PC-3 (cell line): Measurements from ENCODE around the gene FRMD4B. TPM values are rescaled to one million over a fixed set of nuclear protein-coding genes. Genes with fewer than 3 reads are reported as not detected.

Experiments used
- ATAC-seq: fragments of 200-7000 bp; cut with Tn5 transposase; 2 replicates; pipeline ENCODE4 v1.9.1; 2020; ENCODE audit warnings: mild to moderate bottlenecking, moderate library complexity
- BruUV-seq: library from RNA; stranded (reverse); fragments of 400-500 nt; replicated peaks from 2 replicates; lab custom pipeline; 2021; lab: Mats Ljungman, UMichigan
- CTCF ChIA-PET: fragments of 300-600 bp; sonication (Branson Sonifier 250); formaldehyde crosslinking; loops from one replicate; lab custom pipeline; 2022; ENCODE audit warnings: antibody characterized with exemption; lab: Charles Lee
- POLR2A ChIA-PET: fragments of 300-600 bp; sonication (Branson Sonifier 250); formaldehyde crosslinking; loops from one replicate; lab custom pipeline; 2022; ENCODE audit warnings: antibody characterized with exemption; ENCODE audit not compliant: unreplicated experiment; lab: Charles Lee
- DNase-seq: peaks from one replicate; pipeline ENCODE4 v3.0.0-alpha.2; 2015
- H2AFZ ChIP-seq: fragments of 300-600 bp; sonication (generic); 2 replicates; pipeline ENCODE4 v1.6.0; 2016; ENCODE audit warnings: antibody characterized with exemption, low read length
- H3F3A ChIP-seq: fragments of 300-600 bp; sonication (generic); one replicate; pipeline ENCODE4 v1.6.0; 2017; ENCODE audit warnings: antibody characterized with exemption, low read length, control low read depth, mild to moderate bottlenecking; ENCODE audit not compliant: unreplicated experiment
- H3K27ac ChIP-seq: fragments of 300-600 bp; sonication (generic); 2 replicates; pipeline ENCODE4 v1.5.1; 2016; ENCODE audit warnings: mild to moderate bottlenecking, low read length
- H3K27me3 ChIP-seq: fragments of 300-600 bp; sonication (generic); 2 replicates; pipeline ENCODE4 v1.6.1; 2016; ENCODE audit warnings: low read length, mixed read lengths
- H3K36me3 ChIP-seq: fragments of 300-600 bp; sonication (generic); 2 replicates; pipeline ENCODE4 v1.6.1; 2016; ENCODE audit warnings: low read depth, mixed run types, low read length, mixed read lengths
- H3K4me1 ChIP-seq: fragments of 300-600 bp; sonication (generic); 2 replicates; pipeline ENCODE4 v1.5.1; 2016; ENCODE audit warnings: low read length; ENCODE audit not compliant: insufficient read depth
- H3K4me2 ChIP-seq: fragments of 300-600 bp; sonication (generic); 2 replicates; pipeline ENCODE4 v1.6.0; 2016; ENCODE audit warnings: low read length
- H3K4me3 ChIP-seq: fragments of 300-600 bp; sonication (generic); 2 replicates; pipeline ENCODE4 v1.5.1; 2016; ENCODE audit warnings: mild to moderate bottlenecking, low read length, mixed read lengths
- H3K79me2 ChIP-seq: fragments of 300-600 bp; sonication (generic); 2 replicates; pipeline ENCODE4 v1.6.1; 2017; ENCODE audit warnings: low read length, mixed read lengths
- H3K9ac ChIP-seq: fragments of 300-600 bp; sonication (generic); 2 replicates; pipeline ENCODE4 v1.6.0; 2016; ENCODE audit warnings: mild to moderate bottlenecking, low read length
- H3K9me2 ChIP-seq: fragments of 300-600 bp; sonication (generic); replicated peaks from 2 replicates; pipeline ENCODE4 v1.6.1; 2016; ENCODE audit warnings: mixed run types, low read length, mixed read lengths
- H3K9me3 ChIP-seq: fragments of 300-600 bp; sonication (generic); 2 replicates; pipeline ENCODE4 v1.6.1; 2016; ENCODE audit warnings: low read length, mixed read lengths
- H4K20me1 ChIP-seq: fragments of 300-600 bp; sonication (generic); 2 replicates; pipeline ENCODE4 v1.6.1; 2016; ENCODE audit warnings: low read length, mixed read lengths
- CTCF ChIP-seq: fragments of 300-600 bp; sonication (generic); conservative IDR thresholded peaks from 2 replicates; pipeline ENCODE4 v1.5.1; 2017; ENCODE audit warnings: antibody characterized with exemption, low read depth, mild to moderate bottlenecking, low read length
- EZH2 ChIP-seq: fragments of 300-600 bp; sonication (generic); IDR thresholded peaks from one replicate; pipeline ENCODE4 v1.6.1; 2017; ENCODE audit warnings: antibody characterized with exemption, mild to moderate bottlenecking, low read length; ENCODE audit not compliant: unreplicated experiment
- EZH2phosphoT487 ChIP-seq: fragments of 300-600 bp; sonication (generic); IDR thresholded peaks from 2 replicates; pipeline ENCODE4 v1.6.1; 2018; ENCODE audit warnings: mild to moderate bottlenecking, antibody characterized with exemption, low read length, borderline replicate concordance
- intact Hi-C: fragments of 100-400 bp; cut with micrococcal nuclease; formaldehyde crosslinking; loops from 2 replicates; pipeline ENCODE4 v1.9.0; 2023
- total RNA-seq: library from RNA; depleted of rRNA; stranded (reverse); fragments of >200 nt; gene quantifications from 2 replicates; pipeline ENCODE4 v1.2.3, GENCODE V29; 2014

Gene FRMD4B
- total RNA-seq, 1 experiment from 2014 or later, result 5.7 TPM

- Histone ChIP-seq H3K9me3 (no peaks in the 10 kb centered on the region), H2AFZ (no peak overlapping the region)
- BruUV-seq, result no TSS peak
These were observed 54.9 kb downstream of the FRMD4B start for GRCh38 chr3:69330891-69331400.

GRCh38 chr3:69329892-69330291, 56.0 kb downstream of the FRMD4B start:
- no peaks in the 10 kb centered on the region for H3K36me3 ChIP-seq
- intact Hi-C loops, result loop anchor here (5.0 kb wide), 1 partner anchor 342 kb away; no protein-coding TSS in a partner anchor
- no TSS peak for BruUV-seq
- H3K27ac ChIP-seq, result no peak overlapping the region
- no peak overlapping the region for H2AFZ ChIP-seq
- no peaks in the 10 kb centered on the region for H3K79me2 ChIP-seq
- no peaks in the 10 kb centered on the region for H3K27me3 ChIP-seq
- no peaks in the 10 kb centered on the region for H3K9me3 ChIP-seq
- POLR2A ChIA-PET, result no interaction called here
- ATAC-seq, result no peak
- no peaks in the 10 kb centered on the region for H3F3A ChIP-seq
- no peaks in the 10 kb centered on the region for H4K20me1 ChIP-seq
- no peak overlapping the region for H3K4me2 ChIP-seq
- no peaks in the 10 kb centered on the region for H3K9me2 ChIP-seq
- no peak for TF ChIP-seq EZH2phosphoT487
- TF ChIP-seq EZH2, result no peak
- TF ChIP-seq CTCF, result no peak
- no peak overlapping the region for H3K4me3 ChIP-seq
- H3K4me1 ChIP-seq, result no peaks in the 10 kb centered on the region
- no peak overlapping the region for H3K9ac ChIP-seq
- DNase-seq, result no peak
- CTCF ChIA-PET, result no interaction called here

More at GRCh38 chr3:69330891-69331400, 54.9 kb downstream of the FRMD4B start:
- CTCF ChIA-PET, result no interaction called here
- intact Hi-C loops, result no loop called here
- DNase-seq (no peak), ATAC-seq (no peak)
- no peaks in the 10 kb centered on the region for H3K9me2 ChIP-seq
- H3K36me3 ChIP-seq, result no peaks in the 10 kb centered on the region
- POLR2A ChIA-PET, result no interaction called here
- no peak overlapping the region for H3K27ac ChIP-seq
- no peak overlapping the region for H3K4me2 ChIP-seq
- H3K27me3 ChIP-seq, result no peaks in the 10 kb centered on the region
- no peaks in the 10 kb centered on the region for H3K79me2 ChIP-seq
- no peak overlapping the region for H3K4me3 ChIP-seq
- no peaks in the 10 kb centered on the region for H3K4me1 ChIP-seq
- no peaks in the 10 kb centered on the region for H3F3A ChIP-seq
- TF ChIP-seq EZH2phosphoT487, result no peak
- TF ChIP-seq CTCF, result no peak
- no peak for TF ChIP-seq EZH2
- no peaks in the 10 kb centered on the region for H4K20me1 ChIP-seq
- no peak overlapping the region for H3K9ac ChIP-seq

- H4K20me1 ChIP-seq, result no peaks in the 10 kb centered on the region
- no peaks in the 10 kb centered on the region for H3K9me2 ChIP-seq
- no peak overlapping the region for H3K27ac ChIP-seq
- no peaks in the 10 kb centered on the region for H3K36me3 ChIP-seq
- no peak overlapping the region for H3K9ac ChIP-seq
- ATAC-seq, result no peak
- H3K9me3 ChIP-seq, result no peaks in the 10 kb centered on the region
- no peaks in the 10 kb centered on the region for H3F3A ChIP-seq
- no peak overlapping the region for H3K4me3 ChIP-seq
- no peak overlapping the region for H2AFZ ChIP-seq
- POLR2A ChIA-PET, result no interaction called here
- no peaks in the 10 kb centered on the region for H3K4me1 ChIP-seq
- H3K4me2 ChIP-seq, result no peak overlapping the region
- BruUV-seq, result no TSS peak
- no peaks in the 10 kb centered on the region for H3K79me2 ChIP-seq
- no peaks in the 10 kb centered on the region for H3K27me3 ChIP-seq
- CTCF ChIA-PET, result no interaction called here
- intact Hi-C loops, result loop anchor here (5.0 kb wide), 1 partner anchor 343 kb away; no protein-coding TSS in a partner anchor
- TF ChIP-seq CTCF, result no peak
- TF ChIP-seq EZH2, result no peak
- no peak for TF ChIP-seq EZH2phosphoT487
- DNase-seq, result no peak
These were observed 57.0 kb downstream of the FRMD4B start for GRCh38 chr3:69328963-69329302.
